Glomerular visceral epithelial cell (primary cell): ENCODE measurements around the gene PRPS1.
"Not testable (repeated sequence)": the region's sequence is repeated elsewhere in the genome, so short reads cannot be mapped to it uniquely, and the experiment has no call there.

Experiments
- DNase-seq: peaks from one replicate; pipeline ENCODE4 v3.0.0-alpha.2; 2016; ENCODE audit errors: extremely low spot score

The PRPS1 gene

DNA sequence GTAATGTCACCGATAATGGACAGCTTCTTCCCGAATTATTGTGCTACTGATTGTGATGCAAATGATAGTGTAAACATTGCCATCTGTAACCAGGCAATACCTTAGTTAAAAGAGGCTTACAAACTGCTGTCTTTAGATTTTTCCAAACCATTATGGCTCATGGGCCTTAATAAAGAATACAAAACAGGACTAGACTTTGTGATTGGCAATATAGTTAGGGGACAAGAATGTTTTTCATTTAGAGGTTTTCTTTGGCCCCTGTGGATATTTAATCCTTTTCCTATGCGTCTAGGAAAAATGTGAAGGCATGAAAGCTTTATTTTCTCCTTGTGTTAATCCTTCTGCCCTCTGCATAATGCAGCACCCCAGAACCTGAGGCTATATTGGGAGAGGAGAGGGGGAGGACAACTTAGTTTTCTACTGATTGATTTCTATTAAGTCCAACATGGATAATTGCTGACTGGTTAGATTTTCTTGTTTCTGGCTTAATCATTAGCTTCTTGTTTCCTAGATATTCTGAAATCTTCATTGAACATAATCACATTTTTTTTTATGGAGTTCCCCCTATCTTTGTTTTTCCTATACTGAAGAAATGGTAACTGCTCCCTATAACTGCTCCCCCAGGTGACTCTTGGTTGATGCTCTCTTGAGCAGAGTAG lies 1.9 kb downstream of the PRPS1 start:
- no peak for DNase-seq

DNA sequence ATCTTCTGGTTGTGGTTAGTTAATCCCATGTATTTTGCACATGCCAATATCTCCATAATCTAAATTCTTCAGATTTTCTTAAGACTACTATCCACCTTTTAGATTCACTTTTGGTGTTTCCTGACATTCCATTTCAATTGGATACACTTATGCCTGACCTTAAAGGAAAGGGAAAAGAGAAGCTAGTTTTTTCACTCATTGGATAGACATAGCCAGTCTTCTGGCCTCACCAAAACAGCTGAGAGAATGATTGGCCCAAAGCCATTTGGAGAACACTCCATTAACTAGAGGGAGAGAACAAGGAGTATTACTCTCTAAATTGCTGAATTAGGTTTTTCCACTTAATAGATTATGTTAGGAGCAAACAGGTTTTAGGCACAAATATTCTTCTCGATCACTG lies 4.0 kb downstream of the PRPS1 start:
- peak; percentile 18 for DNase-seq

DNA sequence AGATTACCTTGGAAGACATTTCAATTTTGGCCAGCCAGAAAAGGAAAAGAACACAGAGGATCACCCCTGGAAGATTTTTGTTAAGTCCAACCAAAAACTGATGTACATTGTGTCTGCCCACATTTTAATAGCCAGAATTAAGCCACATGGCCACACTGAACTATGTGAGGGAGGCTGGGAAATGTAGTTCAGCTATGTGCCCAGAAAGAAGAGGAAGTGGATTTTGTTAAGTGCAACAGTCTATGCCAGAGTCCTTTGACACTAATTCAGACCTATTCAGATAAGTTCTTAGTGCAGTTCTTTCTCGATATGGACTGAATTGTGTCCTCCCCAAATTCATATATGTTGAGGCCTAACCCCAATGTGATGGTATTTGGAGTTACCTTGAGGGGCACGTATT lies 18.4 kb downstream of the PRPS1 start:
- DNase-seq, result no peak

DNA sequence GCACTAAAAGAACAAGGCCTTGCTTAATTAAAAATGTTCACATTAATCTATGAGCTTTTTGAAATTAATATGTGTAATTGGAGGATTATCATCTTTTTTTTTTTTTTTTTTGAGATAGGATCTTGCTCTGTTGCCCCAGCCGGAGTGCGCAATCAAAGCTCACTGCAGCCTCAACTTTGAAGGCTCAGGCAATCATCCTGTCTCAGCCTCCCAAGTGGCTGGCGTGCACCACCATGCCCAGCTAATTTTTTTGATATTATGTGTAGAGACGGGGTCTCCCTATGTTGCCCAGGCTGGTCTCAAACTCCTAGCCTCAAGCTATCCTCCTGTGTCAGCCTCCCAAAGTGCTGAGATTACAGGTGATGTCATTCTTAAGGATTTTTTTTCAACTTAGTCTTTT lies 20.0 kb downstream of the PRPS1 start:
- DNase-seq, result no peak

DNA sequence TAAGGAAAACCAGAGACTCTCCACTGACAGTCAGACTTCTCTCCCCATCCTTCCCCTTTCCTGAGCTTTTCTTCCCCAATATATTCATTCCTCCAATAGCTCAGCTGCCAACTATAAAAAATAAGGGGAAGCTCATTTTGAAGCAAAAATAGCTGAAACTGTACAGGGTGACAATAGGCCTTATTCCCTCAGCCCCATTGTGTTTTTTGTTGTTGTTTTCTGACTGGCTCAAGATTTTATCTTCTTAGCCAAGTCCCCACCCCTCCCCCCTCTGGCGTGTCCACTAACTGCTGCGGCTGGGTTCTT lies 26.2 kb downstream of the PRPS1 start:
- DNase-seq, result no peak

DNA sequence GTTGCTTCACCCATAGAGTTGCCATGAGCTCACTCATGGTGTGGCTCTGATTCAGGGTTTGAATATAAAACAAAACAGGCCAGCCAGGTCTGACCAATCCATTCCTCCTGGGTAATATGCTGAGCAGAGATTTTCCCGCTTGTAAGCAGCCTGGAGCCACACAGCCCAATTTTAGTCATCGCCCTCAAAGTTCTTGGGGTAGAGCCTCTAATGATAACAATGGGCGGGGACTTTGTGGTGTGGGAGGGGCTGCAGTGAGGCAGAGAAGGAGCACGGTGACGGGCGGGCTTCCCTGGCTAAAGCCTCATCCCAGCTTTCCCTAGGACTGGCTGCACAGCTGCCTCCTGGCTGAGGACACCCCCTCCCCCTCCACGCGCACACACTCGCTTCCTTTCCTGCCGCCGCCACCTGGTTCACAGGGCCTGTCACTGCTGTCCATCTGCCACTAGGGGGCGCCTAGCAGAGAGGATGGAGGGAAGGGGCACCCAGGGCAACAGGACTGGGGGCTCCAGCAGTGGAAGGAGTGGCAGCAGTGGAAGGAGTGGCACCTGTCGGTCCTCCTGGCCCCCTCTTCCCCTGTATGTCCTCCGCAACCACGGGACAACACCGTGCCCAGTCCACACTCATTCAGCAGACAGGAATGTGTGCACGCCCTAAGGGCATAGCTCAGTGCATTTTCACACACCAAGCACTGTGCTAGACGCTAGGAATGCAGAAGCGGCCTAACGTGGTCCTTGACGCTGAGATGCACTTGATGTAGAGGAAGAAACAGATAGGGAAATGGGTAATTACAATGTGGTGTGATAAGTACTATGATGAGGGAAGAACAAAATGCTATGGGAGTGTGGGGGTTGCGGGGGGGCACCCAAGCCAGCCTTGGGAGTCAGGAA lies 26.8 kb downstream of the PRPS1 start:
- DNase-seq, result peak; percentile 87

DNA sequence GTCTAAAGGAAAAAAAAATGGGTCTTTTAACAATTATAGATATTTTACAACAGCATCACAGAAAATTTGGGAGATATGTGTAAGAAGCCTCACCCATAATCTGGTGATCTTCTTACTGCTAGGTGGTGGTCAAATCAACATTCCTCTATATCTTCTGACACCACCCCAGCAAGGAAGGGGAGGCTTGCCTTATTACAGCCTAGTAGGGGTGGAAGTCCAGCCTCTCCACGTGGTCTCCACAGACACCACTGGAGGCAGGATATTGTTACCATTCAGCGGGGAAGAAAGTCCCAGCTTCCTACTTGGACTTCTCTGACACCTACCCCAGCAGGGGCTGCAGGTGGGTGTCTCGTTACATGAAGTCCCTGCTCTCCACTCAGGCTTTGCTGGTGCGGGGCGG lies 28.7 kb downstream of the PRPS1 start:
- no peak for DNase-seq

DNA sequence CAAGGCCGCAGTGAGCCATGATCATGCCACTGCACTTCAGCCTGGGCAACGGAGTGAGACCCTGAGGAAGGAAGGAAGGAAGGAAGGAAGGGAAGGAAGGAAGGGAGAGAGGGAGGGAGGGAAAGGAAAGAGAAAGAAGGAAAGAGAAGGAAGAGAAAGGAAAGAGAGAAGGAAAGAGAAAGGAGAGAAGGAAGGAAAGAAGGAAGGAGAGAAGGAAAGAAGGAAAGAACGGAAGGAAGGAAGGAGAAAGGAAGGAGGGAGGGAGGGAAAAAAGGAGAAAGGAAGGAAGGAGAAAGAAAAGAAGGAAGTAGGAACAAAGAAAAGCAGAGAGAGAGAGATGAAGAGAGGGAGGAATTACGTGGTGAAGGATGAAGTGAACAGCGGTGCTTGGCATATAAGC lies 30.4 kb downstream of the PRPS1 start:
- DNase-seq, result no peak

DNA sequence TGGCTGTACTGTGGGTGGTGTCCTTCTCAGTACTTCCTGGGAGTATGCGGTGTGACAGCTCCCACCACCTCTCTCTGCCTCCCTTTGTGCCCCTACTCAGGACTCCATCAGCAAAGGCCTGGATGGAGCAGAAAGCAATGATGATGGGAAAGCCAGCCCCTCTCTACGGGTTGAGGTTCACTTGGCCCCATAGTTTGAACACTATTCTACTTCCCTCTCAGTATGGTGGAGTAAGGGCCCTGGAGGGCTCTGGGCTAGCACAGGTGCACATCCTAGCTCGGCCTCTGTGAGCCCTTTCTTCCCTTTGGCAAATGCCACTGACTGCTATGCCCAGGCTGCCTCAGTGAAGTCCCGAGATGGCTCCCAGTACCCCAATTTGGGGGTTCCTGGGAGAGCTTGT lies 31.0 kb downstream of the PRPS1 start:
- no peak for DNase-seq

DNA sequence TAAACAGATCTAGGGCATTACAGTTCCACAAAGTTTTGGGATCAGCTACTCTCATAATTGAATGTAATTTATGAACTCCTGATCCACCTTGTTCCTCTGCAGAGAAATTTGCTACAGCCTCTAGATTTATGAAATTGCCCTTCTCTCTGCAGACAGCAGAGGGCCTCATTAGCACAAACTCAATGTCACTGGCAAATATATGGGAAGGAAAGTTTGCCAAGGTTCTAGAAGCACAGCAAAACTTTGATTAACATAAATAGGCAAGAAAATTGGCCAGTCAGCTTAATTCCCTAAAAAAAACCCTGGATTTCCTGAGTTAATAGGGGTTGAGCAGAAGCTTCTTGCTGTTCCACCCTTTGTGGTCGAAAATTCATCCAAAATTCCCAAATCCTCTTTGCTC lies 31.5 kb downstream of the PRPS1 start:
- peak; percentile 48 for DNase-seq

DNA sequence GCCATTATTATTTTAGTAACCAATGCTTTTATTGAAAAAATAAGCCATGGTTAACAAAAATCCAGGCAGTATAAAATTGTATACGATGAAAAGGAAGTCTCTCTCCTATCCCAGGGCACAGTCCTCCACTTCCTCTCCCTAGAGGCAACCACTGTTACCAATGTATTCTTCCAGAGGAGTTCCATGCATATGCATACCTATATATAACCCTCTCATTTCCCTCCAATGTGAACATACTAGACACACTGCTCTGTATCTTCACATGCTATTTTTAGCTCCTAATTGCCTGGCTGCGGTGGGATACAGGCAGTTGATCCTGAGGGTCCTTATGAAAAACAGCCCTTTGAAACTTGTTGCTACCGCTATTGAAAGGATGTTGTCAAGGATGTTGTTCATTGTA lies 33.8 kb downstream of the PRPS1 start:
- DNase-seq, result no peak

DNA sequence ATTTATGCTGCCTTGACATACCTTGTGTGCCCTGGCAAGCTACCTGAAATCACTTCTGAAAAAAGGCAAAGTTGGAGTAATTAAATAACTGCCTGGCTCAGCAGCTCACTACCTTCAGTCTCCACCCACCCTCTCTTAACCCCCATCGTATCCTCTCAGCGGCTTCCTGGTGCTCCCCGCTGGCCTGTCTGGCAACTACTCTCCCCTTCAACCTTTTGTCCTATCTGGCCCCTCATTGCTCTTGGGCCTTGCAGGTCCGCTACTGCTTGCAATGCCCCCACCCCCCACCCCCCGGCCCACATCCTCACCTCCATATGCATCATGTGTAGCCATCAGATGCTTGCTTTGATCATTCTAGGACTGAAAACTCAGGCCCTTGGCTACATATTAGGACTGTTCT lies 34.5 kb downstream of the PRPS1 start:
- no peak for DNase-seq

DNA sequence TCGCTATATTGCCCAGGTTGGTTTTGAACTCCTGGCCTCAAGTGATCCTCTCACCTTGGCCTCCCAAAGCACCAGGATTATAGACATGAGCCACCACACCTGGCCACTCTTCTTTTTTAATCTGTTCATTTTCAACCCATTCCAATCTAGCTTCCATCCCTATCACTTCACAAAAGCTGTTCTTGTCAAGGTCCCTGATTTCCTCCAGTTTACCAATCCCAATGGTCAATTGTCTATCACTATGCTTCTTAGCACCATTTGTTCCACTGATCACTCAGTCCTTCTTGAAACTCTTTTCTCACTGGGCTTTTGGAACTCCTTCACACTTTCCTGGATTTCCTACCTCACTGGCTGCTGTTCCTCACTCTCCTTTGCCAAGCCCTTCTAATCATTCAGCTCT lies 38.6 kb downstream of the PRPS1 start:
- DNase-seq, result no peak

DNA sequence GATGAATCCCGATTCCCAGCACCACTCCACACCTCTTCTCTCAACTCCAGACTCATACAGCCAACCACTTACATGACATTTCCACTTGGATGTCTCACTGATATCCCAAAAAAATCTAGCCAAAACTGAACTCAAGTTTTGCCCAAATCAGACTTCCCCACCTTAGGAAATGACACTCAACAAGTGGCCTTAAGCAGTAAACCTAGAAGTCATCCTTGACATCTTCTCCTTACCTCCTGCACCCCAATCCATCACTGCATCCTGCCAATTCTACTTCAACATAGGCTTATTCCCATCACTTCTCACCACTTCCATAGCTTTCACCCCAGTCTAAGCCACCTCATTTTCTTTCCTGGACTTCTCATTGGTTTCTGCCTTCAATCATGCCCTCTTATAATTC lies 39.1 kb downstream of the PRPS1 start:
- DNase-seq, result no peak

DNA sequence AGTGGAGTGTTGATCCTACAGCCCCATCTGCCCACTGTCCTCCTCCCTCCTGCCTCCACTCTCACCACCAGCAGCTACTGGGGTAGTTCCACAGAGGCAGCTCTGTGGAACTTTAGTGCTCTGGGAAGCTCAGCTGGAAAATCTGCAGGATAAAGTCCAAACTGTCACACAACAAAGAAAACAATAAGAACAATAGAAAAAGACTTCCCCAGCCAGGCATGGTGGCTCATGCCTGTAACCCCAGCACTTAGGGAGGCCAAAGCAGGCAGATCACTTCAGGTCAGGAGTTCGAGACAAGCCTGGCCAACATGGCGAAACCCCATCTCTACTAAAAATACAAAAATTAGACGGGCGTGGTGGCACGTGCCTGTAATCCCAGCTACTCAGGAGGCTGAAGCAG lies 40.4 kb downstream of the PRPS1 start:
- not testable (repeated sequence) for DNase-seq

DNA sequence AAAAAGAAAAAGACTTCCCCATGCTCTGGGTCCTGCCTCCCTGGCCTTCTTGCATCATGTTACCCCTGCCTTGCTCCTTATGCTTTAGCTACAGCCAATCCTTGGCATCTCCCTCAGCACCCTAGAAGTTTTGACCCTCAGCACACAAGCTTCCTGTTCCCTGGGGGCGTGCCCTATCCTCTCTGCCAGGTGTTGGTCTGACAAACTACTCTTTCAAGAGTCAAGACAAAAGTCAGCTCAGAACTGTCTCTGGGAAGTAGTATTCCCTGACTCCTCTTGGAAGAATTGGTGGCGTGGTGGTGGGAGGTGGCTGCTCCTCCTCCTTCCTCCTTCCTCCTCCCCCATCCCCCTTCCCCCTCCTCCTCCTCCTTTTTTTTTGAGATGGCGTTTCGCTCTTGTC lies 41.0 kb downstream of the PRPS1 start:
- no peak for DNase-seq

DNA sequence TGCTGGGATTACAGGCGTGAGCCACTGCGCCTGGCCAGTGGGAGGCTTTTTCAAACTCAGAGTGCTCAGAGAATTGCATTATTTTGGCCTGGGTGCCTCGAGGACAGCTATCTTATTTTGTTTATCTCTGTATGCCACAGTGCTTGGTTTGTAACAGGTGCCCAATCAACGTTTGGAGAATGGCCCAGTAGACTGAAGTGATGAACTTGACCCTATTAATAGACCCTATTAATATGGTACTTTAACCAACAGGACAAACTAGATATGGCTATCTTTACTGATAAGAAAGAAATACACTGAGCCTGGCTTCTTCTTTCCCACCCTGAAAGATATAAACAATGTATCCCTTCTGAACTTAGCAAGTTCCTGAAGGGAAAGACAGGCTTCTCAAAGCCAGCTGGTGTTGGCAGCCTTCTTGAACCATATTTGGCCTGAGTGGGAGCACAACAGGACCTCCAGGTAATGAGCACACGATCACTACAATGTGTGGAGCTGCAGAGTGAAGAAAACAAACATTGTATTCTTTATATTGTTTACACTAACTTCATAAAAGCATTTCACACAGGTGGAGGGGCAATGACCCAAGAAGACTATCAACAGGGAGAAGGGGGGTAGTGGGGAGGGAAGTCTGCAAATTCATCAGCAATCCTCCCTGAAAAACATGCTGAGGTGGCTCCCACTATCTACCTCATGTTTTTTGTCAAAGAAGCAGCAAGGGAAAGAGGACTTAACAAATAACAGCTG lies 41.7 kb downstream of the PRPS1 start:
- no peak for DNase-seq

DNA sequence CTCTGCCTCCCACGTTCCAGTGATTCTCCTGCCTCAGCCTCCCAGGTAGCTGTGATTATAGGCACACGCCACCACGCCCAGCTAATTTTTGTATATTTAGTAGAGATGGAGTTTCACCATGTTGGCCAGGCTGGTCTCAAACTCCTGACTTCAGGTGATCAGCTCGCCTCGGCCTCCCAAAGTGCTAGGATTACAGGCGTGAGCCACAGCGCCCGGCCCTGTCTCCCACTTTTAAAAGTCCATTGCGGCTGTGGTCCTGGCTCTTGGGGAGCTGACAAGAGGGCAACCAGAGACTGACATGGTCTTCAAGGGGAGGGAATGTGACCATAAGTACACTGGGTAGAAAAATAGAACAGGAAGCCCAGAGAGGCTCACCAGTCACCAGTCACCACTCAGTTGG lies 42.9 kb downstream of the PRPS1 start:
- not testable (repeated sequence) for DNase-seq

DNA sequence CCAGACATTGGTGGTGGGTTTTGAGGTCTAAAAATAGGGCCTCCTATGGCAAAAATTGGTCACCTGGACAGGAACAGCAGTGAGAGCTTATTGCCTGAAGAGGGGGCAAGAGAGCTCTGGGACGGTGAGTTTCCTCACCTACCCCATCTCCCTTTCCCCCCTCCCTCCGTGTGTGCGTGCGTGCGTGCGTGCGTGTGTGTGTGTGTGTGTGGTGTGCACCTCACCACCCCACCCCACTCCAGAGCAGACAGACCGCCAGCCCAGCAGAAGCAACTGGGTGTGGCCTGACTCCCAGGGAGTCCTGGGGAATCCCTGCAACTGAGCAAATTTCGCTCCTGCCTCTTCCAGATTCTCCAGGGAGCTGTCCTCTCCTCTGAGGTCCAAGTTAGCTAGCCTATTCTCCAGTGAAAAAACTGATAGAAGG lies 44.7 kb downstream of the PRPS1 start:
- peak; percentile 87 for DNase-seq

DNA sequence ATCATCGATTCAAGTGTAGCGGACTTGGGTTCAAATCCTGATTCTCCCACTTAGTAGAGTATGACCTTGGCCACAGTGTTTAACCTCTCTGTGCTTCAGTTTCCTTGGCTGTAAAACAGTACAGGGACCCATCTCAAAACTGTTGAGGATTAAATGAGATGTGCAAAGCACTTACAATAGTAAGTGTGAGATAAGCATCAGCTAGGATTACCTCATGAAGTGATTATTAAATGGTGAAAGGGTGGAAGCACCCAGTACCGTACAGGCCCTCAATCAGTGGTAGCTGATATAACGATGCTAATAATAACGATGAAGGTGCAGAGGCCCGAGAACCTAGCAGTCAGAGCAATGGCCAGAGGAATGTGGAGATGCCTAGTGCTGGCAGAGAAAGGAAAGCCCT lies 45.1 kb downstream of the PRPS1 start:
- no peak for DNase-seq

DNA sequence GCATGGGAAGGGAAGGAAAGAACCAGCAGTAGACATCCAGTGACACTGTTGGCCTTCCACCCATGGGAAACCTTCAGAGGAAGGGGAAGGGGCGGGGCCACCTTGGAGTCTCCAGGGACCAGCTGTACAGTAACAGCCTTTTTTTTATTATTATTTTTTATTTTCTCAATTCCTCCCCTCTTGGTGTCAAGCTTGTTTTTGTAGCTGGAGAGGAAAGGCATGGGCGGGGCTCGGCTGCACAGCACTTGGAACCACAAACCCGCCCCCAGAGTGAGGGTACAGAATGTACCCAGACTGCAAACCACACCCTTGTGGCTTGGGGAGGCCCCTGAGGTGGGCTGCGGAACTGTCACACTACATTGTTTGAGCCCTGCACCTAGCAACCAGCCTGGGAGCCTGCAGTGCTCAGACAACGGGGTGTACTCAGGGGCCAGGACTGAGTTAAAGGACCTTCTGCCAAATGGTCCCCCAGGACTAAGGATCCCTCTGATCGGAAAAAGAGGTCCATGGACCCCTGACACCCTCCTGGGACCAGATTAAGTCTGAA lies 45.7 kb downstream of the PRPS1 start:
- DNase-seq, result peak; percentile 69

DNA sequence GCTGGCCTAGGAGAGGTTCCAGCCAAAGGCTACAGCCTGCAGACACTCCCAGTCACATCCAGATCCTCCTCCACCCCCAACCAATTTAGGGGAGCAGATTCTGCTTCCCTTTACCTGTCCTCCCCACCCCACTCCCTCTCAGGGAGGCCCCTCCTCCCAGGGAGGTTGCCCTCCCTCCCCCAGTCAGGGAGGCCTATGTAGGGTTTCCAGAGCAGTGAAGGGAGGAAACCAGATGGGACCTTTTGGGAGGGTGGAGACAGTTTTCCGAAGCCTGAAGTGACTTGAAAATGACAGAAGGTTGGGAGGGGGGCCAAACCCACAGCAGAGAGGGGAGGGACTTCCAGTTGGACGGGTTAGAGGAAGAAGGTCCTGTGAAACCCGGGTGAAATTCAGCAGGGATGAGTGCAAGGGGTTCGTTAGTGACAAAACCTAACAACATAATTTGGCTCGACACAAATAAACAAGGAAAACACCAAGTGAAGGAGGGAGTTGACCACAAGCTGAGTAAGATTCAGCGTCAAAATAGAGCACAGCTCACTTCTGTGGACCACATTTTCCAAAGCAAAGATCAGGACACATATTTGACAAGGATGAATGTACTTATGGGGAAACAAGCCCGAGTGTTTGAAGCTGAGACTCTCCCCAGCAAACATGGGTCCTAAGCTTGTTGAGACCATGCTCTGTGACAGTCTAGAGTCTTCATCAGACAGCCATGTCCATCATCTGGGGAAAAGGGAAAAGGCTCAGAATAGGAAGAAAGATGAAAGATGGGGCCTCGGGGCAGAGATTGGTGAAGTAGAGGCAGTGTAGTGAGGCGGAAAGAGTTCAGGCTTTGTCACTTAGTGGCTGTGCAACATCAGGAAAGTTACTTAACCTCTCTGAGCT lies 46.4 kb downstream of the PRPS1 start:
- DNase-seq, result peak; percentile 32
